ENCODE data around the gene FANCM.

DNA sequence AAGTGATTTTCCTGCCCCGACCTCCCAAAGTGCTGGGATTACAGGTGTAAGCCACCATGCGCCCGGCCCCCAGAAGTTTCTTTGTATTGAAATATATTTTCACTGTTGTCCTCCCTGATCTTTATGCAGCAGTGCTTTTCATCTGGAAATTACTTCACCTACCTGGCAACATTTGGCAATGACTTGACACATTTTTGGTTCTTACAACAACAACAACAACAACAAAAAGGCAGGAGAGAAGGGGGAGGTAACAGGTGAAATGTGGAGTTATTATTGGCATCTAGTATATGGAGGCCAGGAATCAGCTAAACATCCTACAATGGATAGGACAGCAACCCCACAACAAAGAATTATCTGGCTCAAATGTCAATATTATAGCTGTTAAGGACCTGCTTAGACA lies 13.9 kb downstream of the FANCM start:
- no peak for TF ChIP-seq POLR2AphosphoS5 (IDR thresholded peaks at IDR 0.05; ENCODE audit: low read depth, low read length)
- no peak for TF ChIP-seq POLR2A (IDR thresholded peaks at IDR 0.05; ENCODE audit: low read depth, low read length)
- TF ChIP-seq TAF1 (IDR thresholded peaks at IDR 0.05; ENCODE audit: low read depth, low read length): no peak
- no peak for TF ChIP-seq SPI1 (IDR thresholded peaks at IDR 0.05; ENCODE audit: low read depth, low read length)
- TF ChIP-seq PAX5 (IDR thresholded peaks at IDR 0.05; ENCODE audit: insufficient read depth, low read length, severe bottlenecking): no peak

Measured in GM12891 (cell line).